ENCODE results near the gene CSNK2A2. TPM values are rescaled to one million over a fixed set of nuclear protein-coding genes. Genes with fewer than 3 reads are reported as not detected.
A peak's percentile ranks its signal among the peaks of the same experiment; 100 is the strongest.

Gene CSNK2A2
- total and polyA plus RNA-seq, 2 of the 8 experiments (the other 6 are each of a cell fraction or from before 2014, with no cell fraction given) = 37.9 to 128 TPM

DNA sequence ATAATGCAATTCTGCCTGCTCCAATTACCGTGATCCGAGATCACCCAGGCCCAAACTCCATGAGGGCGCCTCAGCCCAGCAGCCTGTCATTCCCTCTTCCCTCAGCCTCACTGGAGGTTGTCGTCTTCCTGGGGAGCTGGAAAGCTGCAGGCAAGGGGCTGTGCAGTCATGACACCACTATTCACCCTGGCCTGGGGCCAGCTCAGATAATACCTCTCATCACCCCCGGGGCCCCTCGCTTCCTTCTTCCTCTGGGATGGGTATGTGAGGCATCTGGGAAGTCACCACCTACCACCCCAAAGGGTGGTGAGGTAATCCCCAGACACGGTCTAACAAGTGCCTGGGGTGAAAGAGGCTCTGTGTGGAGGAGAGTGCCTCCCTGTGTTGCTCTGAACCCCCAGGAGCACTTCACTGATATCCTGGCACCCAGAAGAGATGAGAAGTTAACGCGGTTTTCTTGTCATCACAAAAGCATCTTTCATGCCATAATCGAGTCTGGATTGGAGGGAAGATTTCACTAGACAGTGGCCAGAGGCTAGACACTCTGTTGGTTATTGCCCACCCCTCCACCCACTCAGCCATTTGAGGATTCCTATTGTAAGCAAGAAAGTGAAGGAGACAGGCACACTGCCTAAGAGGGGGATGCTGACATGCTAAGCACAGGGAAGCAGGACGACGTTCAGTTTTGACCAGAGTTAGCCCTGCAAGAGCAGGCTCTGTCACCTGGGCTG is 87.2 kb downstream of the CSNK2A2 start:
- DNase-seq (ENCODE audit: low read depth in 1 of 2, low spot score in 2 of 2) = no peak
- ChIA-PET POLR2A (ENCODE audit: partially characterized antibody) (interaction anchor here (1.4 to 4.7 kb wide), 3 partner anchors 11 to 19 kb away, joined by 4 to 27 read pairs (median 5); partner anchors contain the start of gene CFAP20), CTCF (ENCODE audit: partially characterized antibody) (interaction anchor here (0.7 to 18.9 kb wide), 12 partner anchors 8 to 100 kb away, joined by 3 to 235 read pairs (median 4); partner anchors contain the start of gene MMP15)
- no peak overlapping the region for H3K27ac ChIP-seq (ENCODE audit: low read depth, low read length)
- no peaks in the 10 kb centered on the region for H3K23me2 ChIP-seq (ENCODE audit: low read depth, low read length)
- no peak overlapping the region; the same call in 1 of the 2 replicates for H2BK15ac ChIP-seq (ENCODE audit: low read length)
- no peaks in the 10 kb centered on the region for H3K9me3 ChIP-seq (ENCODE audit: insufficient read depth in 2 of 2, low read depth in 1 of 2, low read length in 1 of 2)
- no peaks in the 10 kb centered on the region for H3K27me3 ChIP-seq (replicated peaks in 1 of 4; ENCODE audit: control insufficient read depth in 3 of 4, extremely low read depth in 1 of 4, insufficient read depth in 3 of 4, low read length in 3 of 4)
- no peak overlapping the region for H4K8ac ChIP-seq (ENCODE audit: extremely low read depth, insufficient read depth, low read length)
- no peak overlapping the region for H3K18ac ChIP-seq (ENCODE audit: extremely low read depth, low read length)
- H2BK120ac ChIP-seq (replicated peaks; ENCODE audit: low read depth, low read length) = no peak overlapping the region
- 63% methylated on average over 12 of the region's 12 CpGs; no CpG with 5 or more reads in 1 of the 2 experiments for WGBS, 2 experiments (ENCODE audit: extremely low coverage in 1 of 2, insufficient coverage in 1 of 2, insufficient read length in 1 of 2, insufficient replicate concordance in 2 of 2, low coverage in 1 of 2, low lambda C conversion rate in 2 of 2, missing lambda C conversion rate in 1 of 2)
- H2BK12ac ChIP-seq (ENCODE audit: low read depth, low read length) = 0 out of 2 replicates have a peak overlapping the region, but pooled peaks have one; percentile 5
- no peak overlapping the region for H3K23ac ChIP-seq (ENCODE audit: insufficient read length)
- H3K79me2 ChIP-seq (ENCODE audit: control insufficient read depth in 1 of 2, insufficient read depth in 2 of 2, low read length in 2 of 2) = no peaks in the 10 kb centered on the region
- H4K20me1 ChIP-seq (replicated peaks in 1 of 2; ENCODE audit: control insufficient read depth in 1 of 2, insufficient read depth in 2 of 2, low read length in 2 of 2) = no peaks in the 10 kb centered on the region
- H2BK5ac ChIP-seq (ENCODE audit: low read depth, low read length) = peak overlapping the region; percentile 53
- peaks cover 14 to 29% (median 21%) of the 10 kb centered on the region in 4 experiments for H3K36me3 ChIP-seq (ENCODE audit: control insufficient read depth in 2 of 4, insufficient read depth in 4 of 4, low read length in 3 of 4)
- peak overlapping the region; percentile 11 for H3K4ac ChIP-seq (replicated peaks; ENCODE audit: insufficient read length, low read depth, low read length)
- no peak overlapping the region for H2AFZ ChIP-seq (ENCODE audit: low read length)
- no peak overlapping the region for H4K5ac ChIP-seq (ENCODE audit: insufficient read length, low read depth, low read length)
- H3K56ac ChIP-seq (replicated peaks; ENCODE audit: insufficient read length, low read depth, low read length) = no peak overlapping the region
- H2AK5ac ChIP-seq (ENCODE audit: low read depth, low read length) = no peak overlapping the region
- H3K4me1 ChIP-seq (replicated peaks in 1 of 4; ENCODE audit: control insufficient read depth in 3 of 4, insufficient read depth in 4 of 4, low read length in 3 of 4) = peaks cover 9 to 24% (median 21%) of the 10 kb centered on the region in 4 experiments
- H4K91ac ChIP-seq (replicated peaks; ENCODE audit: insufficient read length, low read length) = no peak overlapping the region
- H2BK20ac ChIP-seq (ENCODE audit: low read length) = 0 out of 2 replicates have a peak overlapping the region, but pooled peaks have one; percentile 27
- peak overlapping the region in 1 of 4 experiments; percentile 28; a peak in 1 of 7 replicates for H3K9ac ChIP-seq (replicated peaks in 1 of 4; ENCODE audit: extremely low read depth in 1 of 4, low read depth in 3 of 4, low read length in 3 of 4)
- TF ChIP-seq, protein P1, sequence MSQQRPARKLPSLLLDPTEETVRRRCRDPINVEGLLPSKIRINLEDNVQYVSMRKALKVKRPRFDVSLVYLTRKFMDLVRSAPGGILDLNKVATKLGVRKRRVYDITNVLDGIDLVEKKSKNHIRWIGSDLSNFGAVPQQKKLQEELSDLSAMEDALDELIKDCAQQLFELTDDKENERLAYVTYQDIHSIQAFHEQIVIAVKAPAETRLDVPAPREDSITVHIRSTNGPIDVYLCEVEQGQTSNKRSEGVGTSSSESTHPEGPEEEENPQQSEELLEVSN (IDR thresholded peaks at IDR 0.05) = no peak
- TF ChIP-seq ZNF274 (IDR thresholded peaks at IDR 0.05; ENCODE audit: borderline replicate concordance, extremely low read depth, low read length) (no peak), SUZ12 (IDR thresholded peaks at IDR 0.05; ENCODE audit: low read length) (no peak), EGR1 (IDR thresholded peaks at IDR 0.05; ENCODE audit: borderline replicate concordance, low read depth, low read length) (no peak), RAD21 (IDR thresholded peaks at IDR 0.05 in 1 of 2, conservative IDR thresholded peaks at IDR 0.05 in 1 of 2; ENCODE audit: low read depth in 2 of 2, low read length in 2 of 2) (peak in 1 of 2 experiments; percentile 27; a peak in 1 of 4 replicates)
- TF ChIP-seq, protein P2, sequence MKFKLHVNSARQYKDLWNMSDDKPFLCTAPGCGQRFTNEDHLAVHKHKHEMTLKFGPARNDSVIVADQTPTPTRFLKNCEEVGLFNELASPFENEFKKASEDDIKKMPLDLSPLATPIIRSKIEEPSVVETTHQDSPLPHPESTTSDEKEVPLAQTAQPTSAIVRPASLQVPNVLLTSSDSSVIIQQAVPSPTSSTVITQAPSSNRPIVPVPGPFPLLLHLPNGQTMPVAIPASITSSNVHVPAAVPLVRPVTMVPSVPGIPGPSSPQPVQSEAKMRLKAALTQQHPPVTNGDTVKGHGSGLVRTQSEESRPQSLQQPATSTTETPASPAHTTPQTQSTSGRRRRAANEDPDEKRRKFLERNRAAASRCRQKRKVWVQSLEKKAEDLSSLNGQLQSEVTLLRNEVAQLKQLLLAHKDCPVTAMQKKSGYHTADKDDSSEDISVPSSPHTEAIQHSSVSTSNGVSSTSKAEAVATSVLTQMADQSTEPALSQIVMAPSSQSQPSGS (IDR thresholded peaks at IDR 0.05; ENCODE audit: low read length) = peak; percentile 44; the same call in 1 of the 2 replicates
- TF ChIP-seq, protein P3, sequence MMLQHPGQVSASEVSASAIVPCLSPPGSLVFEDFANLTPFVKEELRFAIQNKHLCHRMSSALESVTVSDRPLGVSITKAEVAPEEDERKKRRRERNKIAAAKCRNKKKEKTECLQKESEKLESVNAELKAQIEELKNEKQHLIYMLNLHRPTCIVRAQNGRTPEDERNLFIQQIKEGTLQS (IDR thresholded peaks at IDR 0.05; ENCODE audit: insufficient read depth, low read depth, low read length) = no peak
- no peaks in the 10 kb centered on the region for H3K79me1 ChIP-seq (ENCODE audit: low read depth, low read length)
- H3K4me2 ChIP-seq (ENCODE audit: insufficient read depth in 1 of 2, low read depth in 2 of 2, low read length in 2 of 2) = peak overlapping the region; percentile 16 to 19; a peak in 2 of 4 replicates
- no peak overlapping the region for H3K4me3 ChIP-seq (ENCODE audit: extremely low read depth in 1 of 4, insufficient read depth in 2 of 4, low read depth in 3 of 4, low read length in 4 of 4)
- no peak for FAIRE-seq
- H3K14ac ChIP-seq (ENCODE audit: insufficient read length) = no peak overlapping the region

Measured in H1 (cell line).